Glutamatergic neuron (in vitro differentiated cells): ENCODE measurements around the gene C20orf144. TPM values are rescaled to one million over a fixed set of nuclear protein-coding genes. Genes with fewer than 3 reads are reported as not detected.
A peak's percentile ranks its signal among the peaks of the same experiment; 100 is the strongest.

ENCODE experiments used
- DNase-seq: peaks from one replicate; pipeline ENCODE4 v3.0.0; 2022
- H3K27ac Mint-ChIP-seq: one replicate; pipeline ENCODE4 v1.8.0; 2020; ENCODE audit warnings: mild to moderate bottlenecking, mixed read lengths, inconsistent platforms; ENCODE audit not compliant: unreplicated experiment
- H3K27me3 Mint-ChIP-seq: one replicate; pipeline ENCODE4 v1.8.0; 2020; ENCODE audit warnings: mild to moderate bottlenecking, moderate library complexity, mixed read lengths, inconsistent platforms; ENCODE audit not compliant: unreplicated experiment
- H3K36me3 Mint-ChIP-seq: one replicate; pipeline ENCODE4 v1.8.0; 2020; ENCODE audit warnings: mild to moderate bottlenecking, mixed read lengths, inconsistent platforms; ENCODE audit not compliant: unreplicated experiment
- H3K4me1 Mint-ChIP-seq: one replicate; pipeline ENCODE4 v1.8.0; 2020; ENCODE audit warnings: mild to moderate bottlenecking, low read depth, mixed read lengths, inconsistent platforms; ENCODE audit not compliant: unreplicated experiment
- H3K4me3 Mint-ChIP-seq: one replicate; pipeline ENCODE4 v1.8.0; 2020; ENCODE audit warnings: mild to moderate bottlenecking, mixed read lengths, inconsistent platforms; ENCODE audit not compliant: unreplicated experiment
- H3K9me3 Mint-ChIP-seq: one replicate; pipeline ENCODE4 v1.8.0; 2020; ENCODE audit warnings: mild to moderate bottlenecking, moderate library complexity, mixed read lengths, inconsistent platforms; ENCODE audit not compliant: unreplicated experiment
- CTCF ChIP-seq: fragments of 200-600 bp; sonication (generic); IDR thresholded peaks from one replicate; pipeline ENCODE4 v1.5.0; 2021; ENCODE audit not compliant: partially characterized antibody, unreplicated experiment
- total RNA-seq: library from RNA; stranded (reverse); fragmentation: NEBNext Ultra II Directional; extraction: Animal tissue kit (Norgen Biotek cat#: 25700); gene quantifications from one replicate; pipeline ENCODE4 v1.2.1, GENCODE V29; 2021; ENCODE audit not compliant: unreplicated experiment

Gene C20orf144
- total RNA-seq, 1 donor from 2014 or later, result not detected

- Mint-ChIP-seq H3K4me3 (peak overlapping the region; percentile 30), H3K36me3 (no peaks in the 10 kb centered on the region), H3K4me1 (peaks cover 43% of the 10 kb centered on the region), H3K27ac (peak overlapping the region; percentile 11), H3K27me3 (peaks cover 15% of the 10 kb centered on the region), H3K9me3 (peaks cover 11% of the 10 kb centered on the region)
- TF ChIP-seq CTCF, result no peak
- DNase-seq, result no peak
These were observed 14.0 kb downstream of the C20orf144 start for GRCh38 chr20:33676121-33676520.

- Mint-ChIP-seq H3K36me3 (no peaks in the 10 kb centered on the region), H3K27me3 (peaks cover 17% of the 10 kb centered on the region), H3K4me1 (peaks cover 47% of the 10 kb centered on the region), H3K4me3 (peak overlapping the region; percentile 20), H3K27ac (peak overlapping the region; percentile 11), H3K9me3 (peaks cover 10% of the 10 kb centered on the region)
- DNase-seq, result no peak
- TF ChIP-seq CTCF, result no peak
These were observed 14.8 kb downstream of the C20orf144 start for GRCh38 chr20:33676652-33677645.

GRCh38 chr20:33677991-33678702 lies 16.0 kb downstream of the C20orf144 start:
- H3K27me3 Mint-ChIP-seq, result peaks cover 15% of the 10 kb centered on the region
- no peaks in the 10 kb centered on the region for H3K36me3 Mint-ChIP-seq
- TF ChIP-seq CTCF, result no peak
- H3K27ac Mint-ChIP-seq, result peak overlapping the region; percentile 79
- H3K4me1 Mint-ChIP-seq, result peaks cover 49% of the 10 kb centered on the region
- DNase-seq, result peak; percentile 47
- peaks cover 10% of the 10 kb centered on the region for H3K9me3 Mint-ChIP-seq
- no peak overlapping the region for H3K4me3 Mint-ChIP-seq

GRCh38 chr20:33679758-33680485 lies 17.8 kb downstream of the C20orf144 start:
- Mint-ChIP-seq H3K27me3 (peaks cover 17% of the 10 kb centered on the region), H3K4me3 (no peak overlapping the region), H3K36me3 (no peaks in the 10 kb centered on the region), H3K4me1 (peaks cover 47% of the 10 kb centered on the region), H3K9me3 (peaks cover 9% of the 10 kb centered on the region), H3K27ac (no peak overlapping the region)
- DNase-seq, result no peak
- TF ChIP-seq CTCF, result no peak
